RWPE1 (cell line): ENCODE results near the gene AK2.
"Not testable (repeated sequence)": the region's sequence is repeated elsewhere in the genome, so short reads cannot be mapped to it uniquely, and the experiment has no call there.

Experiments
- CTCF ChIA-PET: fragments of 350-600 bp; sonication (Branson Sonifier 250); formaldehyde crosslinking; extraction: SDS; loops from one replicate; lab custom pipeline; 2021; lab: Yijun Ruan, JAX
- POLR2A ChIA-PET: fragments of 400-600 bp; formaldehyde crosslinking; extraction: SDS; loops from one replicate; lab custom pipeline; 2020; ENCODE audit warnings: antibody characterized with exemption; ENCODE audit not compliant: low non-redundant PET; lab: Yijun Ruan, JAX
- DNase-seq: peaks from one replicate; pipeline ENCODE4 v3.0.0; 2012; ENCODE audit warnings: low spot score
- H3K27ac ChIP-seq: fragments of 450-650 bp; 2 replicates; pipeline ENCODE4 v1.5.1; 2017
- TF ChIP-seq, protein P1 (sequence below): fragments of 450-650 bp; conservative IDR thresholded peaks from 2 replicates; pipeline ENCODE4 v1.5.1; 2017; ENCODE audit warnings: low read depth, mild to moderate bottlenecking

Gene AK2

GRCh38 chr1:32984090-32984454, 52.6 kb downstream of the AK2 start:
- CTCF ChIA-PET = interaction anchor here (0.7 kb wide), 1 partner anchor 464 kb away, joined by 3 read pairs; no protein-coding TSS in a partner anchor
- POLR2A ChIA-PET = no interaction called here
- H3K27ac ChIP-seq = peak overlapping the region; percentile 27

GRCh38 chr1:32983020-32983419, 53.7 kb downstream of the AK2 start:
- CTCF ChIA-PET = interaction anchor here (0.7 kb wide), 1 partner anchor 463 kb away, joined by 3 read pairs; no protein-coding TSS in a partner anchor
- H3K27ac ChIP-seq = peak overlapping the region; percentile 27
- TF ChIP-seq, protein P1, sequence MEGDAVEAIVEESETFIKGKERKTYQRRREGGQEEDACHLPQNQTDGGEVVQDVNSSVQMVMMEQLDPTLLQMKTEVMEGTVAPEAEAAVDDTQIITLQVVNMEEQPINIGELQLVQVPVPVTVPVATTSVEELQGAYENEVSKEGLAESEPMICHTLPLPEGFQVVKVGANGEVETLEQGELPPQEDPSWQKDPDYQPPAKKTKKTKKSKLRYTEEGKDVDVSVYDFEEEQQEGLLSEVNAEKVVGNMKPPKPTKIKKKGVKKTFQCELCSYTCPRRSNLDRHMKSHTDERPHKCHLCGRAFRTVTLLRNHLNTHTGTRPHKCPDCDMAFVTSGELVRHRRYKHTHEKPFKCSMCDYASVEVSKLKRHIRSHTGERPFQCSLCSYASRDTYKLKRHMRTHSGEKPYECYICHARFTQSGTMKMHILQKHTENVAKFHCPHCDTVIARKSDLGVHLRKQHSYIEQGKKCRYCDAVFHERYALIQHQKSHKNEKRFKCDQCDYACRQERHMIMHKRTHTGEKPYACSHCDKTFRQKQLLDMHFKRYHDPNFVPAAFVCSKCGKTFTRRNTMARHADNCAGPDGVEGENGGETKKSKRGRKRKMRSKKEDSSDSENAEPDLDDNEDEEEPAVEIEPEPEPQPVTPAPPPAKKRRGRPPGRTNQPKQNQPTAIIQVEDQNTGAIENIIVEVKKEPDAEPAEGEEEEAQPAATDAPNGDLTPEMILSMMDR = no peak
- no peak for DNase-seq
- POLR2A ChIA-PET = no interaction called here

More at GRCh38 chr1:32984090-32984454, 52.6 kb downstream of the AK2 start:
- TF ChIP-seq, protein P1 = no peak
- no peak for DNase-seq

DNA sequence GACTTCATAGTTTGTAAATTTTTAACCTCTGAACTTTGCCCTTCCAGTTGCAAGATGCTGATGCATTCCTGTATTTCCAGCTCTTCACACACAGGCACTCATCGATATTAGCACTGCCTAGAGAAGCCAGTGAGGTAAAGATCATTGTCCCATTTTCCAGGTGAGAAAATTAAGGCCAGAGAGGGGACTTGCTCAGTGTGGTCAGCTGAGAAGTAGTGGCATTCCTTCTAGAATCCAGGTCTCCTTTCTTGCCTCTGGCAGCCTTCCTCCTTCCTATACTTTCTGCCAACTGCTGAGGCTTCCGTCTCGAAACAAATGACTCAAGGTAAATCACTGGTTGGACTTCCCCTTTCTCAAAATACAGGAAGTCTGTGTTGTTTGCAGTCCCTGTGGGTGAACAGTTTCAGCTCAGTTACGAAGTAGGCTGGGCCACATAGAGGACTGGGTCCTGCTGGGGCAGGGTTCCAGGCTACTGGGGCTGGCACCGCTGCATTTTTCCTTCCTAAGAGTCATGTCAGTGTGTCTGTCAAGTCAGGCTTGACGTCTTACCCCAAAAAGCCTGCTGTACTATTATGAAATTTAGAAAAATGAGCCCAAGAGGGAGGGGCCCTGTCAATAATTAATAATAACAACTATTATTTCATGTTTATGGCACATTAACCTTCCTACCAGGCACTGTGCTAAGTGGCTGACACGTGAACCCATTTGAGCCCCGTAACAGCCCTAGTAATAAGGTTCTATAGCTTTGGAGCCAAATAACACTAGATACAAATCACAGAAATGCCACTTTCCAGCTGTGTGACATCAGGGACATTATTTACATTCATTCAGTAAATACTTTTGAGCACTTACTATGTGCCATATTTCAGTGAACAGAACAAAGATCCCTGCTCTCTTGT, 55.4 kb downstream of the AK2 start:
- POLR2A ChIA-PET = interaction anchor here (1.0 kb wide), 1 partner anchor 26 kb away, joined by 3 read pairs; no protein-coding TSS in a partner anchor
- H3K27ac ChIP-seq = peak overlapping the region; percentile 88
- DNase-seq = peak; percentile 80
- CTCF ChIA-PET = no interaction called here
- TF ChIP-seq, protein P1 = no peak

DNA sequence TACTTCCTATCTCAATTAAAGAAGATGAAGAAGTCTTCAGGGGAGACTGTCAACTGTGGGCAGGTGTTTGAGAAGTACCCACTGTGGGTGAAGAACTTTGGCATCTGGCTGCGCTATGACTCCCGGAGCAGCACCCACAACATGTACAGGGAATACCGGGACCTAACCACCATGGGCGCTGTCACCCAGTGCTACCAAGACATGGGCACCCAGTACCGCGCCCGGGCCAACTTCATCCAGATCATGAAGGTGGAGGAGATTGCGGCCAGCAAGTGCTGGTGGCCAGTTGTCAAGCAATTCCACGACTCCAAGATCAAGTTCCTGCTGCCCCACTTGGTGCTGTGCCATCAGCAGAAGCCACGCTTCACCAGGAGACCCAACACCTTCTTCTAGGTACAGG, 56.6 kb downstream of the AK2 start:
- DNase-seq = no peak
- TF ChIP-seq, protein P1 = no peak
- CTCF ChIA-PET = no interaction called here
- POLR2A ChIA-PET = interaction anchor here (1.0 kb wide), 1 partner anchor 27 kb away, joined by 3 read pairs; no protein-coding TSS in a partner anchor
- peak overlapping the region; percentile 88 for H3K27ac ChIP-seq

DNA sequence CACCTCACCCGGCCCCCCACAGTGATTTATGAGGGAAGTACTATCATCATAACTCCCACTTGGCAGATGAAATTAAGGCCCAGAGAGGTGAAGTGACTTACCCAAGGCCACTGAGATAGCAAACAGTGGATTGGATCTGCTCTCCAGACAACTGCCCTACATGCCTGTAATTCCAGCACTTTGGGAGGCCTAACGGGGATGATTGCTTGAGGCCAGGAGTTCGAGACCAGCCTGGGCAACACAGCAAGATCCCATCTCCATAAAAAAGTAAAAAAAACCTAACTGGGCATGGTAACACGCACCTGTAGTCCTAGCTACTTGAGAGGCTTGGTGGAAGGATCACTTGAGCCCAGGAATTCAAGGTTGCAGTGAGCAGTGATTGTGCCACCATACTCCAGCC, 57.8 kb downstream of the AK2 start:
- no peak overlapping the region for H3K27ac ChIP-seq
- POLR2A ChIA-PET = no interaction called here
- no peak for DNase-seq
- TF ChIP-seq, protein P1 = no peak
- CTCF ChIA-PET = no interaction called here

DNA sequence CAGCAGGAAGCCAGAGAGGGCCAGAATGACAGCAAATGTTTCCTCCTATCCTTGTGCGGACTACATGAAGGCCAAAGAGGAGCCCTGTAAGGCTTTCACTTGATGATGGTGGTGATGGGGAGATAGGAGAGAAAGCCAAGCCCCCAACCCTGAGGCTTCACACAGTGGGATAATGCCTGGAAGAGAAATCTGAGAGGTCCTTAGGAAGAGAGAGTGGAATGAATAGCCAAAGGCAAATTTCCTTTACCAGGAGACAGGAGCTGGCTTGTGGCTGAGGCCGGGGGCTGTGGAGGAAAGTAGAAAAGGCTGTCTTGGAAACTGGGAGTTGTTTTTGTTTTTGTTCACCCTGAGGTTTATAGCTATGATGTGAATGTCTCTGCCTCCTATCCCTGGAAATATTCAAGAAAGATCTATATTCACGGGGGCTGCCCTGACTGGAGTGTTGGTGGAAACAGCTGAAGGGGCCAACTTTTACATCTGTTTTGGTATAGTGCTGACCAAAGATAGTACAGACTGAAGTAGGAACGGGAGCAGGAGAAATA, 59.1 kb downstream of the AK2 start:
- ChIA-PET CTCF (no interaction called here), POLR2A (no interaction called here)
- H3K27ac ChIP-seq = peak overlapping the region; percentile 14; the same call in 1 of the 2 replicates
- TF ChIP-seq, protein P1 = no peak
- DNase-seq = no peak

GRCh38 chr1:32975055-32975454, 61.6 kb downstream of the AK2 start:
- CTCF ChIA-PET, POLR2A ChIA-PET, DNase-seq, H3K27ac ChIP-seq: not testable (repeated sequence)

- DNase-seq, CTCF ChIA-PET, POLR2A ChIA-PET: not testable (repeated sequence)
- H3K27ac ChIP-seq = peak overlapping the region; percentile 51
Measured at GRCh38 chr1:32973458-32973857, 63.2 kb downstream of the AK2 start.
